ENCODE data around the gene CITED4.

Gene CITED4

GRCh38 chr1:40868051-40868723 lies 6.0 kb upstream of the CITED4 start:
- TF ChIP-seq SIN3A (IDR thresholded peaks at IDR 0.05; ENCODE audit: borderline replicate concordance, insufficient read depth, low read length): no peak
- no peak for TF ChIP-seq POLR2AphosphoS5 (IDR thresholded peaks at IDR 0.05; ENCODE audit: low read depth, low read length)
- no peak for TF ChIP-seq FOXP2 (optimal IDR thresholded peaks at IDR 0.05; ENCODE audit: borderline replicate concordance, extremely low read depth, extremely low read length, insufficient read depth)
- TF ChIP-seq TAF1 (IDR thresholded peaks at IDR 0.05; ENCODE audit: borderline replicate concordance, insufficient read depth, low read length): no peak
- TF ChIP-seq, protein P1, sequence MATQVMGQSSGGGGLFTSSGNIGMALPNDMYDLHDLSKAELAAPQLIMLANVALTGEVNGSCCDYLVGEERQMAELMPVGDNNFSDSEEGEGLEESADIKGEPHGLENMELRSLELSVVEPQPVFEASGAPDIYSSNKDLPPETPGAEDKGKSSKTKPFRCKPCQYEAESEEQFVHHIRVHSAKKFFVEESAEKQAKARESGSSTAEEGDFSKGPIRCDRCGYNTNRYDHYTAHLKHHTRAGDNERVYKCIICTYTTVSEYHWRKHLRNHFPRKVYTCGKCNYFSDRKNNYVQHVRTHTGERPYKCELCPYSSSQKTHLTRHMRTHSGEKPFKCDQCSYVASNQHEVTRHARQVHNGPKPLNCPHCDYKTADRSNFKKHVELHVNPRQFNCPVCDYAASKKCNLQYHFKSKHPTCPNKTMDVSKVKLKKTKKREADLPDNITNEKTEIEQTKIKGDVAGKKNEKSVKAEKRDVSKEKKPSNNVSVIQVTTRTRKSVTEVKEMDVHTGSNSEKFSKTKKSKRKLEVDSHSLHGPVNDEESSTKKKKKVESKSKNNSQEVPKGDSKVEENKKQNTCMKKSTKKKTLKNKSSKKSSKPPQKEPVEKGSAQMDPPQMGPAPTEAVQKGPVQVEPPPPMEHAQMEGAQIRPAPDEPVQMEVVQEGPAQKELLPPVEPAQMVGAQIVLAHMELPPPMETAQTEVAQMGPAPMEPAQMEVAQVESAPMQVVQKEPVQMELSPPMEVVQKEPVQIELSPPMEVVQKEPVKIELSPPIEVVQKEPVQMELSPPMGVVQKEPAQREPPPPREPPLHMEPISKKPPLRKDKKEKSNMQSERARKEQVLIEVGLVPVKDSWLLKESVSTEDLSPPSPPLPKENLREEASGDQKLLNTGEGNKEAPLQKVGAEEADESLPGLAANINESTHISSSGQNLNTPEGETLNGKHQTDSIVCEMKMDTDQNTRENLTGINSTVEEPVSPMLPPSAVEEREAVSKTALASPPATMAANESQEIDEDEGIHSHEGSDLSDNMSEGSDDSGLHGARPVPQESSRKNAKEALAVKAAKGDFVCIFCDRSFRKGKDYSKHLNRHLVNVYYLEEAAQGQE (IDR thresholded peaks at IDR 0.05; ENCODE audit: insufficient read depth in 1 of 2, low read depth in 2 of 2, low read length in 2 of 2): no peak

GRCh38 chr1:40861224-40862003 lies 749 bp downstream of the CITED4 start:
- TF ChIP-seq POLR2AphosphoS5 (IDR thresholded peaks at IDR 0.05; ENCODE audit: low read depth, low read length) (no peak), FOXP2 (optimal IDR thresholded peaks at IDR 0.05; ENCODE audit: borderline replicate concordance, extremely low read depth, extremely low read length, insufficient read depth) (no peak), TAF1 (IDR thresholded peaks at IDR 0.05; ENCODE audit: borderline replicate concordance, insufficient read depth, low read length) (no peak), SIN3A (IDR thresholded peaks at IDR 0.05; ENCODE audit: borderline replicate concordance, insufficient read depth, low read length) (no peak)
- TF ChIP-seq, protein P1 (IDR thresholded peaks at IDR 0.05; ENCODE audit: insufficient read depth in 1 of 2, low read depth in 2 of 2, low read length in 2 of 2): no peak

DNA sequence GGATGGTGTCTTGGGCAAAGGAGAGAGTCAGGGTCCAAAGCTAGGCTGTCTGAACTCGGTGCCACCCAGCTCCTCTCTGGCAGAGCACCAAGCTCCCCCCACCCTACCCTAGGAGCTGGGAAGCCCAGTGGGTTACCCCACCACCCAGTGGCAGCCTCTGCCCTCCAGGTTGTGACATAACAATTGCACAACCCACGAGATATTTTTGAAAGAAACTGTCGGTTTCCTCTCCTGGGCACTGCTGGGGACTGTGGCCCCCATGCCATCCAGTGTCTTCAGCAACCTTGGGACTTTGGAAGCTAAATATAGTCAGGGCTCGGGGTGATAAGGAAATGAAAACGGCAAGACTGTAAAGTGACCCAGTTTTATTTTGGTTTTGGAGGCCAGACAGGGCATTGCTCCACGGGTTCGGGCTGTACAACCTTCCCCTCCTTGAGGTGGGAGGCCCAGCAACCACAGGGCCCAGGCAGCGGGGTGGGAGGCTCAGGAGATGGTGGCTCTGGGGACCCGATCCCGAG lies 1.4 kb downstream of the CITED4 start:
- TF ChIP-seq POLR2AphosphoS5 (IDR thresholded peaks at IDR 0.05; ENCODE audit: low read depth, low read length) (no peak), FOXP2 (optimal IDR thresholded peaks at IDR 0.05; ENCODE audit: borderline replicate concordance, extremely low read depth, extremely low read length, insufficient read depth) (no peak), SIN3A (IDR thresholded peaks at IDR 0.05; ENCODE audit: borderline replicate concordance, insufficient read depth, low read length) (no peak), TAF1 (IDR thresholded peaks at IDR 0.05; ENCODE audit: borderline replicate concordance, insufficient read depth, low read length) (no peak)
- TF ChIP-seq, protein P1 (IDR thresholded peaks at IDR 0.05; ENCODE audit: insufficient read depth in 1 of 2, low read depth in 2 of 2, low read length in 2 of 2): no peak

DNA sequence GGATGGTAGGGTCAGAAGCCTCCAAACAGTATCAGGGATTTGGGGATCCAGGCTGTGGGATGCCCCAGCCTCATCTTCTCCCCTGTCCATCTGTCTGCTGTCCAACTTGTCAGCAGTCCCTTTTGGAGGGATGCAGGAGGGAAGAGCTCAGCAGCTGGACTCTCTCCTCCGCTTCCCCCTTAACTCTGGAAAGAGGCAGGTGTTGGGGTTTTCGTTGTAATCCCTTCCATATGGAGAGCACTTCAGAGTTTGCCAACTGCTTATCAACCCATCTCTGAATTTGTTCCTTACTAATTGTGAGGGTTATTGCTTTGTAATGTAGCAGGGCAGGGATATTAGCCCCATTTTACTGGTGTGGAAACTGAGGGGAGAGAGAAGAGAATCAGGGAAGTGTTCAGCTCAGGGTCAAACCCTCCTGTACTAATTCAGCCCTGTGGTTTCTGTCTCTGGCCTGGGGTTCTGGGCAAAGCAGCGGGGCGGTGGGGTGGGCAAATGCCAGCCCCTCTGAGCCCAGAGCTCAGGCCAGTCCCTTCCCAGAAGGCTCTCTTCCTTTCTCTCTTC lies 3.2 kb downstream of the CITED4 start:
- TF ChIP-seq, protein P1 (IDR thresholded peaks at IDR 0.05; ENCODE audit: insufficient read depth in 1 of 2, low read depth in 2 of 2, low read length in 2 of 2): no peak
- TF ChIP-seq FOXP2 (optimal IDR thresholded peaks at IDR 0.05; ENCODE audit: borderline replicate concordance, extremely low read depth, extremely low read length, insufficient read depth): no peak
- TF ChIP-seq SIN3A (IDR thresholded peaks at IDR 0.05; ENCODE audit: borderline replicate concordance, insufficient read depth, low read length): no peak
- no peak for TF ChIP-seq TAF1 (IDR thresholded peaks at IDR 0.05; ENCODE audit: borderline replicate concordance, insufficient read depth, low read length)
- no peak for TF ChIP-seq POLR2AphosphoS5 (IDR thresholded peaks at IDR 0.05; ENCODE audit: low read depth, low read length)
